Prostate gland (tissue), 2 donors: ENCODE data around the gene SFSWAP.

Experiments
- CTCF ChIP-seq, 4 experiments: fragments of 200-600 bp in 2 of 4; fragments of 450-650 bp in 2 of 4; sonication (generic) in 2 of 4; IDR thresholded peaks; 1 replicate in 3 of 4; 2 replicates in 1 of 4; pipeline ENCODE4 v1.5.1; 2016 to 2019; ENCODE audit warnings: antibody characterized with exemption in 4 of 4, mild to moderate bottlenecking in 2 of 4, moderate library complexity in 2 of 4
- POLR2A ChIP-seq: fragments of 450-650 bp; IDR thresholded peaks from one replicate; pipeline ENCODE4 v1.6.1; 2016; ENCODE audit warnings: antibody characterized with exemption, mild to moderate bottlenecking
- POLR2AphosphoS5 ChIP-seq: sonication (generic); formaldehyde crosslinking; IDR thresholded peaks from one replicate; pipeline ENCODE4 v1.6.1; 2017; ENCODE audit warnings: antibody characterized with exemption

GRCh38 chr12:131729254-131729955 is 18.5 kb downstream of the SFSWAP start:
- TF ChIP-seq CTCF (IDR thresholded peaks at IDR 0.05) (no peak), POLR2A (no peak), POLR2AphosphoS5 (no peak)
